OCI-LY1 (cell line): ENCODE measurements around the gene PPFIA4.

Experiments used
- H2AFZ ChIP-seq: fragments of 200-600 bp; sonication (generic), shearing (Covaris generic); 2 replicates; pipeline ENCODE4 v1.6.0; 2014; ENCODE audit warnings: antibody characterized with exemption, mild to moderate bottlenecking, low read length
- H3F3A ChIP-seq: fragments of 200-600 bp; sonication (generic), shearing (Covaris generic); 2 replicates; pipeline ENCODE4 v1.6.0; 2014; ENCODE audit warnings: mild to moderate bottlenecking, antibody characterized with exemption, low read length, moderate library complexity; ENCODE audit not compliant: insufficient read depth
- H3K27ac ChIP-seq: fragments of 200-600 bp; sonication (generic); 2 replicates; pipeline ENCODE4 v1.5.1; 2014; ENCODE audit warnings: low read length, mixed run types, mild to moderate bottlenecking, low read depth; ENCODE audit not compliant: poor library complexity, severe bottlenecking
- H3K27me3 ChIP-seq: fragments of 200-600 bp; sonication (generic); 2 replicates; pipeline ENCODE4 v1.6.0; 2014; ENCODE audit warnings: antibody characterized with exemption, mild to moderate bottlenecking, low read length, moderate library complexity; ENCODE audit not compliant: insufficient read depth
- H3K36me3 ChIP-seq: fragments of 200-600 bp; sonication (generic); 2 replicates; pipeline ENCODE4 v1.6.1; 2014; ENCODE audit warnings: mild to moderate bottlenecking, antibody characterized with exemption, low read length, moderate library complexity, mixed read lengths; ENCODE audit not compliant: insufficient read depth
- H3K4me1 ChIP-seq: fragments of 200-600 bp; sonication (generic); 2 replicates; pipeline ENCODE4 v1.5.1; 2014; ENCODE audit warnings: mild to moderate bottlenecking, low read length, moderate library complexity; ENCODE audit not compliant: insufficient read depth, severe bottlenecking
- H3K4me2 ChIP-seq: fragments of 200-600 bp; sonication (generic), shearing (Covaris generic); 2 replicates; pipeline ENCODE4 v1.6.1; 2014; ENCODE audit warnings: low read length
- H3K4me3 ChIP-seq: fragments of 200-600 bp; sonication (generic); 2 replicates; pipeline ENCODE4 v1.5.1; 2014; ENCODE audit warnings: low read length, low read depth, mild to moderate bottlenecking, mixed read lengths; ENCODE audit not compliant: poor library complexity, severe bottlenecking
- H3K79me2 ChIP-seq: fragments of 200-600 bp; shearing (Covaris generic); 2 replicates; pipeline ENCODE4 v1.6.1; 2016; ENCODE audit warnings: mixed run types, low read length, mixed read lengths; ENCODE audit not compliant: insufficient read depth
- H3K9ac ChIP-seq: fragments of 200-600 bp; sonication (generic), shearing (Covaris generic); 2 replicates; pipeline ENCODE4 v1.6.1; 2014; ENCODE audit warnings: mild to moderate bottlenecking, low read length, mixed read lengths
- H3K9me2 ChIP-seq: fragments of 200-600 bp; sonication (generic), shearing (Covaris generic); 2 replicates; pipeline ENCODE4 v1.6.1; 2014; ENCODE audit warnings: low read depth, mild to moderate bottlenecking, low read length, mixed read lengths
- H3K9me3 ChIP-seq: fragments of 200-600 bp; shearing (Covaris generic); 2 replicates; pipeline ENCODE4 v1.6.1; 2014; ENCODE audit warnings: low read length, mixed read lengths
- H4K20me1 ChIP-seq: fragments of 200-600 bp; sonication (generic), shearing (Covaris generic); 2 replicates; pipeline ENCODE4 v1.6.0; 2016; ENCODE audit warnings: mild to moderate bottlenecking, low read length; ENCODE audit not compliant: insufficient read depth
- CTCF ChIP-seq: fragments of 200-600 bp; sonication (generic), shearing (Covaris generic); IDR thresholded peaks from 2 replicates; pipeline ENCODE4 v1.5.1; 2017; ENCODE audit warnings: mild to moderate bottlenecking, antibody characterized with exemption, low read length, moderate library complexity, mixed read lengths
- EZH2 ChIP-seq: fragments of 200-600 bp; sonication (generic), shearing (Covaris generic); IDR thresholded peaks from 2 replicates; pipeline ENCODE4 v1.8.0; 2017; ENCODE audit warnings: borderline replicate concordance, mixed run types, mild to moderate bottlenecking, antibody characterized with exemption, low read length, moderate library complexity, mixed read lengths

Gene PPFIA4

GRCh38 chr1:203052601-203053000, 26.3 kb downstream of the PPFIA4 start:
- Histone ChIP-seq H3K79me2 (no peaks in the 10 kb centered on the region), H3K4me2 (no peak overlapping the region), H3K27ac (no peak overlapping the region), H4K20me1 (no peaks in the 10 kb centered on the region), H3K9me2 (no peaks in the 10 kb centered on the region), H3F3A (no peaks in the 10 kb centered on the region), H3K4me1 (no peaks in the 10 kb centered on the region), H3K9ac (no peak overlapping the region), H3K9me3 (no peaks in the 10 kb centered on the region), H3K36me3 (no peaks in the 10 kb centered on the region), H3K4me3 (no peak overlapping the region), H3K27me3 (peaks cover 3% of the 10 kb centered on the region; the same call in 1 of the 2 replicates), H2AFZ (no peak overlapping the region)
- TF ChIP-seq CTCF (no peak), EZH2 (no peak)

- Histone ChIP-seq H3K79me2 (no peaks in the 10 kb centered on the region), H3K27ac (no peak overlapping the region), H3K36me3 (no peaks in the 10 kb centered on the region), H4K20me1 (no peaks in the 10 kb centered on the region), H3K9me3 (no peaks in the 10 kb centered on the region), H2AFZ (no peak overlapping the region), H3K27me3 (peaks cover 3% of the 10 kb centered on the region; the same call in 1 of the 2 replicates), H3K4me1 (no peaks in the 10 kb centered on the region), H3K9ac (no peak overlapping the region), H3K9me2 (no peaks in the 10 kb centered on the region), H3K4me3 (no peak overlapping the region), H3K4me2 (no peak overlapping the region), H3F3A (no peaks in the 10 kb centered on the region)
- TF ChIP-seq EZH2 = no peak
- no peak for TF ChIP-seq CTCF
Observed at GRCh38 chr1:203054184-203054583, 27.9 kb downstream of the PPFIA4 start.

GRCh38 chr1:203054642-203055041, 28.4 kb downstream of the PPFIA4 start:
- TF ChIP-seq CTCF (no peak), EZH2 (no peak)
- Histone ChIP-seq H3K4me3 (no peak overlapping the region), H2AFZ (no peak overlapping the region), H4K20me1 (no peaks in the 10 kb centered on the region), H3F3A (no peaks in the 10 kb centered on the region), H3K4me1 (no peaks in the 10 kb centered on the region), H3K27ac (no peak overlapping the region), H3K27me3 (peaks cover 3% of the 10 kb centered on the region; the same call in 1 of the 2 replicates), H3K9ac (no peak overlapping the region), H3K4me2 (no peak overlapping the region), H3K36me3 (no peaks in the 10 kb centered on the region), H3K9me3 (no peaks in the 10 kb centered on the region), H3K79me2 (no peaks in the 10 kb centered on the region), H3K9me2 (no peaks in the 10 kb centered on the region)
